GM18873 (cell line): ENCODE data around the gene SHCBP1.
"Not testable (repeated sequence)": the region's sequence is repeated elsewhere in the genome, so short reads cannot be mapped to it uniquely, and the experiment has no call there.

Experiments
- ATAC-seq: cut with Tn5 transposase; IDR thresholded peaks from one replicate; pipeline ENCODE4 v1.9.1; 2021; ENCODE audit warnings: mild to moderate bottlenecking, moderate library complexity, moderate number of reproducible peaks; ENCODE audit not compliant: unreplicated experiment, low FRiP score

Gene SHCBP1

DNA sequence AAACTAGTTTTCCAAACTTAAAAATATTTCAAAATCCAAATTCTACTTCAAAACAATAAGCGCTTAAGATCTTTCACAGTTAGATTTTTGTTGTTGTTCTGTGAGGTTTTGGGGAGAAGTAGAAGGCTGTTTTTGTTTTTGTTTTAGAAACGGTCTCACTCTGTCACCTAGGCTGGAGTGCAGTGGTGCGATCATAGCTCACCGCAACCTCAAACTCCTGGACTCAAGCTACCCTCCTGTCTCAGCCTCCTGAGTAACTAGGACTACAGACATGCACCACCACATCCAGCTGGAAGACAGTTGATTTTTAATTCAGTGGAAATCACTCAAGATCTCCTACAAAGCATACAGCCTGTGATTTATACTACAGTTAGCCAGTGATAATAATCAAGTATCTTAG is 2.7 kb downstream of the SHCBP1 start:
- ATAC-seq: no peak

- no peak for ATAC-seq
These were observed 7.2 kb downstream of the SHCBP1 start for GRCh38 chr16:46614006-46614405.

- ATAC-seq: no peak
These were observed 7.8 kb downstream of the SHCBP1 start for GRCh38 chr16:46613352-46613751.

- peak; percentile 55 for ATAC-seq
These were observed 9.1 kb downstream of the SHCBP1 start for GRCh38 chr16:46612121-46612520.

DNA sequence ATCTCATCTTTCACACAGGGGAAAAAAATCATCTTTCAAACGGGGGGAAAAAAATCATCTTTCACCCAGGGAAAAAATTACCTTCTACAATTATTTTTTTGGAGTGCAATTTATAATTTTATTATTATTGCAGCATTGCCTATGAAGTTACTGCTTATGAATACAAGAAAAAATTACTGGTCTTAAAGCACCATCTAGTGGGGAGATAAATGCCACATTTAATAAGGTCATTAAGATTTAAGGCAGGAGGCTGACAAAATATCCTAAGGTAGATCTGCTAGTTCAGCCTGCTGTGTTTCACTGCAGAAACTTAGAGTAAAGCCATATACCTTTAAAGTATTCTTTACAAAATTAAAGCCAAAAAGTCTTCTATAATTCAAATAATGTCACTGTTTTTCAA is 13.7 kb downstream of the SHCBP1 start:
- ATAC-seq: no peak

DNA sequence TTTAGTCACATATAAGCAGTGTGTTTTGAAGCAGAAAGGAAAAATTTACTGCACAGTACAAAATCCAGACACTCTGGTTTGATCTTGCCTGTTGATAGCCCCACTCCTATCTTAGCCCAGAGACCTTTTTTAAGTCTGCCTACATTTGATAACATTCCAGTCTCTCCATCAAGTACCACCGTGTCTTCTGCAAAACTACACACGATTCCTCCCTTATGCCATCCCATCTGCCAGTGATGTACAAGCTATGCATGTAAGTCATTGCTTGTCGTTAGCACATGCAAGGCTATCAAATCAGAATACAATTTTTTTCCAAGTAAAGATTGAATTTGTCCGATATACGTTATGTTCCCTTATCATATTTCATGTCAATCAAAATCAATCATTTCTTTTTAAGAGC is 14.9 kb downstream of the SHCBP1 start:
- ATAC-seq: no peak

- ATAC-seq: no peak
These were observed 29.9 kb downstream of the SHCBP1 start for GRCh38 chr16:46591257-46591656.

GRCh38 chr16:46586011-46586577 is 35.1 kb downstream of the SHCBP1 start:
- ATAC-seq: no peak

DNA sequence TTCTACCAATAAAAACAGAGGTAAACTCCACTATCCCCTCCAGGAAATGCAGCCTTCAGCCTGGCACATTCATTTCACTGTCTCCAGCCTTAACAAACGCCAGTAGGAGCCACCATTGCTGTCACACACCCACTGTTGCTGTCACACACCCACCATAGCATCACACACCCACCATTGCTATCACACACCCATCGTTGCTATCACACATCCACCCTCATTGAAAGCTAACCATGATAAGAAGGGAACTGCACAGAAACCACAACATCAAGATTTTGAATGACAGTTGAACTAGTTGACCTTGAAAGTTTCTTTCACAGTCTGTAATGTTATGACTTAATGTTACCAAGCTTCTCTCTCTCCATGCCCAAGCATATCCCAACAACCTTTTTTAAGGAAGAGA is 38.1 kb downstream of the SHCBP1 start:
- no peak for ATAC-seq

DNA sequence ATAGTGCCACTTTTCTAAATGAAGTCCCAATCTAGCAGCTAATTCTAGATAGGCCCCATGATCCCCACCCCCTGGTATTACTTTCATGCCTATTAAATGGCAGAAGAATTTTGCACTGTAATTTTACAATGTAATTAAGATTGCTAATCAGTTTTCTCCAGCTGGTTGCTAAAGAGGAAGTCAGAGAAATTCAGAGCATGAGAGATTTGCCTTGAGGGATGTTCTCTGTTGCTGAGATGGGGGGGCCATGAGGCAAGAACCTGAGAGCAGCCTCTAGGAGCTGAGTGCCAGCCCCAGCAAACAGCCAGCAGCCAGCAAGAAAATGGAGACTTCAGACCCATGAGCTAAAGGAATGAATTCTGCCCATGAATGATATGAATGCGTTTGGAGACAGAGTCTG is 38.9 kb downstream of the SHCBP1 start:
- no peak for ATAC-seq

GRCh38 chr16:46577988-46578579 is 43.1 kb downstream of the SHCBP1 start:
- no peak for ATAC-seq

GRCh38 chr16:46573834-46574159 is 47.4 kb downstream of the SHCBP1 start:
- ATAC-seq: no peak

GRCh38 chr16:46573008-46573833 is 48.0 kb downstream of the SHCBP1 start:
- no peak for ATAC-seq

GRCh38 chr16:46569231-46569735 is 51.9 kb downstream of the SHCBP1 start:
- ATAC-seq: no peak

GRCh38 chr16:46568472-46569230 is 52.5 kb downstream of the SHCBP1 start:
- no peak for ATAC-seq

- ATAC-seq: no peak
These were observed 58.2 kb downstream of the SHCBP1 start for GRCh38 chr16:46562979-46563378.

GRCh38 chr16:46558018-46558417 is 63.2 kb downstream of the SHCBP1 start:
- no peak for ATAC-seq

DNA sequence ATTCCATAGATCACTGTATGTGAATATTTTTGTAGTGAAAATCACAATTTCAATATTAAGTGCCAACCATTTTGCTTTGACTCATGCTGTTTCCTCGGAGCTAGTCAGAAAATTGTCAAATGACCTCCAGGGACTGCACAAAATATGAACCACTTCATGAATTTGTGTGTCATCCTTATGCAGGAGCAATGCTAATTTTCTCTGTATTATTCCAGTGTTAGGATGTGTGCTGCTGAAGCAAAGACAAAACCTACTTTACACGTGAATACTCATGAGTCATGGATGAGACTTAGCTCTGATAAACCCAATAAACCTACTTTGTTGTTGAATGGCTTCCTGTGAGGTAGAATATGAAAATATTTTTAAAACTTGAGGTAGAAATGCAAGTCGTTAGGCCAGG is 65.2 kb downstream of the SHCBP1 start:
- ATAC-seq: no peak

GRCh38 chr16:46554435-46554834 is 66.7 kb downstream of the SHCBP1 start:
- ATAC-seq: not testable (repeated sequence)

DNA sequence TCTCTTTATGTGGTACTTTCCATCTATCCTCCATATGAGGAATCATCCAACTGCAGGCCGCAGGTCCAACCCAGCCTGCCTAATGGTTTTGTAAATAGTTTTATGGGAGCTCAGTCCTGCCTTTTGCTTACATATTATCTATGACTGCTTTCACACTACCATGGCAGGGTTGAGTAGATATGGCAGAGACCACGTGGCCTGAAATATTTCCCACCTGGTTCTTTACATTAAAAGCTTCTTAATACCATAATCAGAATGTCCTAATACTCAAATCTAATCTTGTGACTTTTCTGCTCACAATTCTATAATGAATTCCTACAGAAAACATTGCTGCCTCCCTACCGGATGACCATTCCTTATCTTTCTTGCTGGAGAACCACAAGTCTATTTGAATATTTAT is 71.7 kb downstream of the SHCBP1 start:
- ATAC-seq: no peak
